Measurements from ENCODE around the gene PGLYRP2.

PGLYRP2 gene

DNA sequence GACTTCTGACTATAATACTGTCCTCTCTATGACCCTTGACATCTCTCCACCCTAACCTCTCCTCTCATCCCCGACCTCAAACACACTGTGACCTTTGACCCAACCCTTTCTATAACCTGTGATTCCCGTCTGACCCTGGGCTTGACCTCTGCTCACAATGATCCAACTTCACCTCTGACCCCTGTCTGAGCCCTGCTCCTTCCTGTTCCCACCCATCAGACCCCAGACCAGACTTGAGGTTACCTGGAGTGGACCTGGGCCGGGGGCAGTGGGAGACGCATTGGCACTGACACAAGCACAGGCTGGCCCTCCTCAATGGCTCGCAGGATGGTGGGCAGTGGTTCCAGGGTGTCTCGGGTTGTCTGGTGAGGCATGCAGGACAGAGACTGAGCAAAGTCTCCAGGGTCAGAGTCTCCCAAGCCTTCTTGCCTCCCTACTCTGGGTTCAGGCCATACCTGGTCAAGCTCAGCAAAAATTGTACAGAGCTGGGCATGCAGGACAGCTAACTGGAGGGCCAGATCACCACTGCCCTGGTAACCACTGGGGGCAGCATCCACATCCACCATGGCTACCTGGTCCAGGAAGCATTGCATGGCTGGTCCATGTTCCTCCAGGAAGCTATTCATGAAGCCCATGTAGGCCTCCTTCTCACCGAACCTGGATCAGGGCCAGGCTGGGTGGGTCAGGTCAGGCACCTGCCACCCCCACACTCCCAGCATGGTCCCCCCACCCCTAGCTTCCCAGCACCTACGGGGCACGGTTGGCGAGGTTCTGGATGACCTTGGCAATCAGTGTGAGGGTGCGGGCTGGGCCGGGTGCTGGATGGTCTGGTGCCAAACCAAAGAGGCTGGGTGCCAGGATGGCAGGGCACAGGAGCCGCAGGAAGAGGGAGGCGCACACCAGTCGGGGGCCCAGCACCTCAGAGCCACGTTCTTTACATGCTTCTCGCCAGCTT lies 25.1 kb downstream of the PGLYRP2 start:
- no peak for DNase-seq

DNA sequence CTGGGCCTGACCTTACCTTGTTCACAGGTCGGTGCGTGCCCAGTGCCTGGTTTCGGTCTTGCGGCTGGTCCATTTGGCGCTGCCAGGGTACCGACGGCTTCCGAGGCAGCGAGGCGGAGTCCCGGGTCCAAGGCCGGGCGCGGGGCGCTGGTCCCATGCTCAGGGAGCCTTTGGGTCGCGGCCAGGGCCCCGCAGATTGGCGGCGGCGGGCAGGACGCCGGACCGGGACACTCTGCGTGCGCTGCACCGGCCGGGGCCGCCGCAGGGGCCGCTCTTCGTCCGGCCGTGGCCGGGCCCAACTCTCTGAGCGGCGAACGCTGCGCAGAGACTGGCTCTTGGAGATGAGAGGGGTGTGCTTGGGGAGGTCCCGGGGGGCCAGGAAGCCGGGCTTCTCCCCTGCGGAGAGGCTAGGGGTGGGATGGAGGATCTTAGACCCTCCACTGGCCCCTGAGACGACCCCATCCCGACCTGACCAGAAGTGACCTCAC lies 26.2 kb downstream of the PGLYRP2 start:
- no peak for DNase-seq

DNA sequence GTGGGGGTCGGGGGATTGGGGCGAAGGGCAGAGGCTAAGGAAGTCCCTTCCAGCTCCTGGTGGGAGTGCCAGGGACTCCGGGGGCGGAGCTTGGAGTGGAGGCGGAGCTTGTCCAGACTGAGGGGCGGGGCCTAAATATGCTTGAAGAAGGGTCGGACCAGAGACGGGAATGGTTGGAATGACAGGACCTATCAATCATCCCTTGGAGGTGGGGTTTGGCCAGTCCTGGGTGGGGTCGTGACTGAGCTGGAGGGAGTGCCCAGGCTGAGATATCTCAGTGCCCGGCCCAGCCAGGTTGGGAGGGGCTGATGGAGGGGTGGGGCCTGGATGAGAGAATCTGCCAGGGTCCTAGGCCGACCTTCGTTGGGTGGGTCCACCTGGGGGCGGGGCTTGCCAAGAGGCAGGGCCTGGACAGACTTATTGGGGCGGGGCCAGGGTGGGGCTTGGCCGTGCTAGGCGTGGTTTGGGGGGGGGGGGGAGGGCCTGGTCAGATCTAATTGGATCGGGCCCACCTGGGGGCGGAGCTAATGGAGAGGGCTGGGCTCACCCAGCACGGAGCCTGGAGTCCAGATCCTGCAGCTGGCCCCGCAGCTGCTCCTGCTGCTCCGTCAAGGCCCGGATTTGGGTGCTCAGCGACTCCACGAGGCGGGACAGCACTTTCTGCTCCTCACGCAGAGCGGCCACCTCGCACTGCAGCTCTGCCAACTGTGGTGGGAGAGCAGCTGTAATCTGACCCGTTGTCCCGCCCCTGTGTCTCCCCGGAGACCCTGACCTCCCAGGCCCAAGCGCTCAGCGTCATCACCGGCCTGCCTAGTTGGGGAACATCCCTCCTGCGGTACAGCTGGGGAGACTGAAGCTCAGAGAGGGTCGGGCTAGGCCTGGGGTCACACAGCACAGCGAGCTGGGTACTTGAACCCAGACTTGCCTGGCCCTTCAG lies 26.9 kb downstream of the PGLYRP2 start:
- peak; percentile 21 for DNase-seq

DNA sequence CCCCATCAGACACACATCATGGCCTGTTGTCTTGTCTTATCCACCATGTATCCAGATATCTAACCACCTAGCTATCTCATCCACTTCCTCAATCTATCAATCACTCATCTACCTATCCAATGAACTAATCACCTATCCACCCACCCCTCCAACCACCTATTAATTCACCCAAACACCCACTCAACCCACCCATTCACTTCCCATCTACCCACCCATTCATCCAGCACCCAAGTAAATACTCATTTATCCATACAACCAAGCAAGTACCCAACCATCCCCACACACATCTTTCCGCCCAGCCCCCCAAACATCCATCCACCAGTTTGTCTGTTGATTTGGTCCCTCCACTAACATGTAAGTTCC lies 28.8 kb downstream of the PGLYRP2 start:
- DNase-seq = no peak

DNA sequence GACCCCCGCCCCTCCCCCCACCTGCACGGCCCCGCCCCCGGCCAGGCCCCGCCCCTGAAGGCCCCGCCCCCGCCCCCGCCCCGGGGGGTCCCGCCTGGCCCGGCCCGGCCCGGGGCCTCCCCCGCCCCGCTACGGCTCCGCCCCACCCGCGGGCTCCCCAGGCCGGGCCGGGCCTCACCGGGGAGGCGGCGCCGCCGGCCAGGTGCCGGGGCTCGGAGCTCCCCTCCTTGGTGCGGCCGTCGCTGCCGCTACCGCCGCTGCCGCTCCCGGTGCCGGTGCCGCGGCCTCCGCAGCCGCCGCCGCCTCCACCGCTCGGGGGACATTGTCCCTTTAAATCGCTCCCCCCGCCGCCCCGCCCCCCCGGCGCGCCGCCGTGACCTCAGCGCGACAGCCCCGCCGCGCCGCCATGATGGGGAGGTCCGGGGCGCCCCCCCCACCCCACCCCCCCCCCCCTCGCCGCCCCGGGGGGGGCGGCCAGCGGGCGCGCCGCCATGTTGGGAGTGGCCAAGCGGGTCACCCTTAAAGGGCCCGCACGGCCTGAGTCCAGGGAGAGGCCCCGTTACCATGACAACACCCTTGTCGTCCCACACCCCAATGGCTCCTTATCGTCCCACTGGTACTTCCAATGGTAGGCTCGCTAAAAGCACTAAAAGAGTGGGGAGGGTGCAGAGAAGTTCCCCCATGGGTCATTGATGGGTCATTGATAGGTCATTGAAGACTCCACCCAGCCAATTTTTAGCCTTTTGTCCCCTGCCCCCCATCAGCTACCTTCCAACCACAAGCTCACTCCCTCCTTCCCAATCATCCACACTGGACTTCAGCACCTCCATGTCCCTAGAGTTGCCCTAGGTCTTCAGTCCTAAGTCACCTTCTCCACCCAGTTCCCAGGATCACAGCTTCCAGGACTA lies 29.4 kb downstream of the PGLYRP2 start, which contains the start of gene WIZ:
Gene WIZ, minus strand, starts transcription at position 337 of the 908 bp plus-strand sequence. CDS start 1,649 bp downstream, outside the sequence.
- peak; percentile 31 for DNase-seq

DNA sequence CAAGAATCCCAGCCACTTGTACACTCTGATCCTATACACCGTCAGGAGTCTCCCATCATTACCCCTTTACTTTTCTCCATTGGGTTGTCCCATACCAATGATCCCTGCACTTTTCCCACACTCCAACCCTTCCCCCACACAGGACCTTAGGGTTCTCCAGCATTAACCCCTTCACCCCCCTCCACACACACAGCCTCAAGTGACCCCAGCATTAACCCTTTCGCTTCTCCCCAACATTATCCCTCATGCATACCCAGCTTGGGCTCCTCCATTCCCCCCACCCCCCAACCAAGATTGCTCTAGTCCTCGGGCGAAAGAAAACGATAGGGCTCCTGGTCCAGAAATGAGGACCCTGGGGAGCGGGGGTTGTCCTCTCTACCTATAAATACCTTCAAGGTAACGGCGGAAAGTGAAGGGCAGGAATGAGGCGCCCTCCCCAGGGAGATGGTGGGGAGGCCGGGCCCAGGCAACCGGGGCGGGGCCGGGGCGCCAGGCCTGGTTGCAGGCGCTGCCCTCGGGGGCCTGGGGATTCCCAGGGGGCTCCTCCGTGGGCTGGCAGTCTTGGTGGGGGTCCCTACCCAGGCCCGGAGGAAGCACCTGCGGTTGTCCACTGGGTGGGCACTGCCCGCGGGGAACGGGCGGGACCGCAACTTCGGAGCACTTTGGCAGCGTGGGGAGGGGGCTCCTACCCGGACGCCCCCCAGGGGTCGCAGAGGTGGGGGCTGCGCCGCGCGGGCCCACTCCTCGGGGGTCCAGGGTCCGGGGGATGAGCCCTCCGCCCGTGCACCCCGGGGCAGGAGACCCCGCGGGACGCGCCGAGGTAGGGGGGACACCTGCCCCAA lies 30.3 kb downstream of the PGLYRP2 start:
- no peak for DNase-seq

DNA sequence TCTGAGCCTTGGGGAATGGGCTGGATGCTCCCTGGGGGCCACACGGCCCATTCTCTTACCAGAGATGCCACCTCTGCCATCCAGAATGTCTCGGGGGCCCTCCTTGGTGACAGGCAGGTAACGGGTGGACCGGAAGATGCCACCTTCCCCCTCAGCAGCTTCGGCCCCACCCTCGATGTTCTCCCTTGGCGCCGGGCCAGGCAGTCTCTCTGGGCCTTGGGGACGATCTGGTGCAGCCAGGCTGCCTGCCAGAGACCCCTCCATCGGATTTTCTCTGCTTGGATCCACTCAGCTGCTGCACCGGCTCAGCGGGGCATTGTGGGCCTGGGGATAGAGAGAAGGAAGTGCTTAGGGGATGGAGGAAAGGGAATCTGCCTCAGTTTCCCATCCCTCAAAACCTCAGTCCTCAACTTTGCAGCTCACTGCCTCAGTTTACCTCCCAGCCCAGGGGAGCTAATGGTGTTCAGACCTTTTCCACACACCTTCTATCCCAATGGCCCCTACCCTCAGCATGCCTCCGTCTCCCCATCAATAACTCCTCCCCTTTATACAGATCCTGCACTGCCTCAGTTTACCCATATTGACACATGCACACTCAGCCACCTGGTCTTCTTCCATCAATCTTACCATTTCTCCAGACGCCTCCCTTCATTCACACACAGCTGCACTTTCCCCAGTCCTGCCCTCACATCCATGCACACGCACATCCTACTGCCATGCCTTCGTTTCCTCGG lies 31.1 kb downstream of the PGLYRP2 start:
- no peak for DNase-seq

DNA sequence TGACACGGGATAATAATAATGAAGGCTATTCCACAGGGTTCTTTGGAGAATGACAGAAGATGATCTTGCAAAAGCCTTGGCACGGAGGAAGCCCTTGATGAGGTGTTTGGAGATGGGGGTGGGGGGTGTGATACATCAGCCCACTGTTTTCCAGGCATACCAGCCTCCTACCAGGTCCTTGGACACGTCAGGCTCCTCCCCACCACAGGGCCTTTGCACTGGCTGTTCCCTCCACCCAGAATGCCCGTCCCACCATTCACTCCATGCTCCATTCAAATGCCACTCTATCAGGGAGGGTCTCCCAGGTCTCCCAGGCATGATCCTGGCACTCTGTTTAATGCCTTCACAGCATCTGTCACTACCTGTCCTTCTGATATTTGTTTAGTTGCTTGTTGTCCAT lies 32.2 kb downstream of the PGLYRP2 start:
- no peak for DNase-seq

DNA sequence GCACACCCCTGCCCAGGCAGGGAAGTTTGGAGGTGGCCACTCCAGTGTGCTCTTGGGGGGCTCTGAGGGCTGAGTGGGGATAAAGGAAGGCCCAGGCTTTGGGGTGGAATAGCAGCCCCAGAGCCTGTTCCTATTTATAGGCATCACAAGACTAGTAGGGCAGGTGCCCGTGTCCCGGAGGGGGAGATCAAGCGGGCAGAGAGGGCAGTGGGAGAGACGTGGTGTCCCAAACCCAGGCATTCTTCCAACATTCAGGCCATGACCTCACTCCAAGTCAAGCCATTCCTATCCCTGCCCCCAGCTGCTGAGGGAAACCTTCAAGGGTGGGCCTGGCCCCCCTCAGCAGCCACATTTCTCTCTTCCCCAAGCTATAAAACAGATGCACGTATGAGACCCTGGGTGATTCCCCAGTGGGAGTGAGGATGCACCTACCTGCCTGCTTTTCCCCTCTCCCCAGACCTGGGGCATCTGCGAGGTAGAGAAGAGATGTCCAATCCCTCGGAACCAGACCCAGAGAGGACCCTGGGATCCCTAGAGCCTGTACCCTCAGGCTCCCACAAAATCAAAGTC lies 33.4 kb downstream of the PGLYRP2 start:
- no peak for DNase-seq

DNA sequence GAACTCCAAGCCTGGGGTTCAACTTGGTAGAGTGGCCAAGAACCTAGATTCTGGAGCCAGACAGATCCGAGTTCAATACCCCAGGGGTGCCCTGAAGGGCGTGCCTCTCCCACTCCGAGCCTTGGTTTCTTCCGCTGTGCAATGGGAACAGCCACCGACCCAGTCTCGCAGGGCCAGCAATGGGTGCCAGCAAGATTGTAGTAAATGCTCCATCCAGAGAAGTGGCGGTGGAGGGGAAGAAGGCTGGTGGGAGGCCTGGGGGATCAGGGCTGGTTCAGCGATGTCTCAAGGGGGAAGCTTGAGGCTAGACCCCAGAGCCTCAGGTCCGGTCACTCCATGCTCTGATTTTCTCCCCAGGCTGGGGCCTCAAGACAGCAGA lies 34.1 kb downstream of the PGLYRP2 start:
- DNase-seq = no peak

DNA sequence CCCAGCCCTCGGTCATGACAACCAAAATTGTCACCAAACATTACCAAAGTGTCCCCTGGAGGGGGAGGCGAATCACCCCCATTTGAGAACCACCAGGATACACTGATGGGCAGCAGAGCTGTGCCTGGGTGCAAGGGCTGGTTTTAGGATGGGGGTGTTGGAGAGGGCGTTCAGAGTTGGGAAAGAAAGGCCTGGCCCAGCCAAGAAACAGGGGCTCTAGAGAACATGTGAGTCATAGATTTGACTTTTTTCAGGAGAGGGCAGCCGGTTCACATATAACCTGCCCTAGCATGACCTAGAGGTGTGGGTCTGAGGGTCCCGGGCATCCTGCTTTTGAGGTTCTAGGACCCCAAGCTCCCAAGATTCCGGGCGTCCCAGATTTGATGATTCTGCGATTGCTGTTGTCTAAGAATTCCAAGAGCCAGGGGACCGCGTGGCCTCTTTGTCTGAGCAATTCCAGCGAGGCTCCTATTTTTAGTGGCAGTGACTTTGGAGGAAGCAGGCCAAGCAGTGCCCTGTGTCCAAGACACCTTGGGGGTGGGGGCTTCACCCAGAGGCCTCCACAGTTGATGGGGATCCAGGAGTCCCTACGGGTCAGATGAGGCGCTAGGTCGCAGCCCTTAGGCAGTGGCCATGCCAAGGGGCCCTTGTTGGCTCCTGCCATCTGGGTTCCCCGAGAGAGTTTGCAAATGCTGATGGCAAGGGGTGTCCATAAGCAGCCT lies 34.6 kb downstream of the PGLYRP2 start:
- no peak for DNase-seq

DNA sequence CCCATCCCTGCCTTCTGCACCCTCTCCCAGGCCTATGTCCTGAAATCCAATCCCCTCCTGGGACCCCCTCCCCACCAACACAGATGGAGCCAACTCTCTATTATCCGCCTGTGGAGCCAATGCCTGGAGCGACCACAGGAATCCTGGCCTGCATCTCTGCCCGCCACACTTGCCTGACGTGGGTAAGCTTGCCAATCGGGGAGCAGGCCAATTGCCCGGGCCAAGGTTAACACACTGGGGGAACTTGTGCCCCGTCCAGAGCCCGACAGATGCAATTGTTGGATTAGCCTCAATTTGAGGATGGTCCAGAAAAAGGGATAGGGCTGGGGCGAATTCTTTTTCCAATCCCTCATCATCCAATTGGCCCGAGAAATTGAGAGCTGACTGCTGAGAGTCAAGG lies 35.5 kb downstream of the PGLYRP2 start:
- no peak for DNase-seq

DNA sequence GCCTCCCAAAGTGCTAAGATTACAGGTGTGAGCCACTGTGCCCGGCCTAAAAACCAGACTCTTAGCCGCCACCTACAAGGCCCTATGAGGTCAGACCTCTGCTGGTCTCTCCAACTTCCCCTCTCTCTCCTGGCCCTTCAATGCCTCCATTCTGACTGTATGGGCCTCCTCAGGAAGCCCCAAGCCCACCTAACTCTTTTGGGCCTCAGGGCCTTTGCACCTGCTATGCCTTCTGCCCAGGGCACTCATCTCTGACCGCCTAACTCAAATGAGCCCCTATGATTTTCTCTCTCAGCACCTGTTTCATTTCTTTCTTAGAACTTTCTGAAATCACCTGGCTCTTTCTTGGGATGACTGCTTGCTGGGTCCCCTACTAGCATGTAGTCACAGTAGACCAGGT lies 36.0 kb downstream of the PGLYRP2 start:
- no peak for DNase-seq

DNA sequence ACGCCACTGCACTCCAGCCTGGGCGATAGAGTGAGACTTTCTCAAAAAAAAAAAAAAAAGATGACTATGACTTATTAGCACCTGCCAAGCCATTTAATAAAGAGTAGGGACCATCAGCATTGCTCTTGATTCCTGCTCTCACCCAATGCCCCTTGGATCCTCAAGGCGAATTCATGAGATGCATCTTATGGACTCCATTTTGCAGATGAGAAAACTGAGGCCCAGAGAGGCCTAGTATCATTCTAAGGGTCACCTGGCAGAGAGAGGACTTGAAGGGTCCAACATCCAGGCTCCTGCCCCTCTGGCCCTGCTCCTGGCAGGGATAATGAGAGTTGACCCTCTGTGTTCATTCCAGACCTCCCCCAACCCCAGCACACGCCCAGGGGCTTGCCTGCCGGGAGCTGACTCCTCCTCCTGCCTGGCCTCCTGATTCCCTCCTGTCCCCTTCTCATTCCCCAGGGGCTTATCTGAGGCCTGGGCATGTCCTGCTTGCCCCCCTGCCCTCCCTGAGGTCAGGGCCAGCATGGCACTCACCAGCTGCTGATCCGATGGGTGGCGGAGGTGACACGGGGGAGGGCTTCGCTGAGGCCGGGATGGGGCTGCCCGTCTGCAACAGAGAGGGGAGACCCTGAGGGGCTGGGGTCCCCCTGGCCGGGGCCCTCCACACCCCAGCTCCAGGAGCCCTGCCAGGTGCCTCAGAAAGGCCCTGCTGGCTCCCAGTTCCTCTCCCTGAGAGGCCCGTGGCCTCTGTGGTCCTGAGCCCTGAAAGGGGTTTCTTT lies 37.0 kb downstream of the PGLYRP2 start:
- no peak for DNase-seq

DNA sequence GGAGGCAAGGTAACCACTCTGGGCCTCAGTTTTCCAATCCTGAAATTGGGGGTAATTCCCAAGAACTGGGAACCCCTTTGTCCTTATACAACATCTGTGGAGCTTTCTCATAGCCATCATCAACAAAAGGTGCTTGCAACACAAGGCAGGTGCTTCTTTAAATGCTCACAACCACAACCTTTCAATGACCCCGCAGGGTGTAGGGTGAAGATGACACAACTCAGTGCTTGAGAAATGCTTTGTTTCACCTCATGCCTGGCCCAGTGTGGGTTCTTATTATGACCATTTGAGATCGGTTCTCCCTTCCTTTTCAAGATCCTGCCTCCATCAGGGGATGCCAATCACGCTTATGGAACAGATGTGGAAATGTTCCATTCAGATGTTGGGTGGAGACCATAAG lies 38.0 kb downstream of the PGLYRP2 start:
- DNase-seq = no peak

DNA sequence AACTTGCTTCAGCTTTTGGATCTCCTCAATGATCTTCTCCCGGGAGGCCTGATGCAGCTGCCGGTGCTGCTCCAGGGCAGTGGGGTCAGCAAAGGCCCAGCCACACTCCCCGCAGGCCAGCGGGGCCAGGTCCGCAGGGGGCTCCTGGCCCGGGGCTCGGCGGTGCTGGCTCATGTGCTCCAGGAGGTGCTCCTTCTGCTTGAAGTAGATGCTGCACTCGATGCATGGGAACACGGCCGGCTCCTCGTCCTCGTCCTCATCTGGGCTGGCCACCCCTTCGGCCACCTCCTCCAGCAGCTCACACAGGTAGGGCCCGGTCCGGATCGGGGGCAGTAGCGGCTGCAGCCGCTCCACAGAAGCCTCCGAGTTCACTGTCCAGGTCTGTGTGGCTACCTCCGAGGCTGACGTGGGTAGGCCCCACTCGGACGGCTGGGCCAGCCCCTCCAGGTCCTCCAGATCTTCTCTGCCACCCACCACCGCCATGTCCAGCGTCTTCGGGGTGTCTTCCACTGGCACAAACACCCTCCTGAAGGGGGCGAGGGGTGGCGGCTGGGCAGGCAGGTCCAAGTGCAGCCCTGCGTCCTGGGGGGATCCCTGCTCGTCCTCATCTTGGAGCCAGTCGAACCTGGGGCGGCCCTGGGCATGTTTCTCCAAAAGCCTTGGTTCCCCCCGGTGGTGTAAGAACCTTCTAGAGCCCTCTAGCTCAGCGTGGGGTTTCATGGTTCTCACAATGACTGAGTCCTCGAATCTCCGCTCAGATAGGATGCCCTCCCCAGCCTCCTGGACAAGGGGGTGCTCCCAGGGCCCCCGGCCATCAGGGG lies 39.3 kb downstream of the PGLYRP2 start:
- no peak for DNase-seq

DNA sequence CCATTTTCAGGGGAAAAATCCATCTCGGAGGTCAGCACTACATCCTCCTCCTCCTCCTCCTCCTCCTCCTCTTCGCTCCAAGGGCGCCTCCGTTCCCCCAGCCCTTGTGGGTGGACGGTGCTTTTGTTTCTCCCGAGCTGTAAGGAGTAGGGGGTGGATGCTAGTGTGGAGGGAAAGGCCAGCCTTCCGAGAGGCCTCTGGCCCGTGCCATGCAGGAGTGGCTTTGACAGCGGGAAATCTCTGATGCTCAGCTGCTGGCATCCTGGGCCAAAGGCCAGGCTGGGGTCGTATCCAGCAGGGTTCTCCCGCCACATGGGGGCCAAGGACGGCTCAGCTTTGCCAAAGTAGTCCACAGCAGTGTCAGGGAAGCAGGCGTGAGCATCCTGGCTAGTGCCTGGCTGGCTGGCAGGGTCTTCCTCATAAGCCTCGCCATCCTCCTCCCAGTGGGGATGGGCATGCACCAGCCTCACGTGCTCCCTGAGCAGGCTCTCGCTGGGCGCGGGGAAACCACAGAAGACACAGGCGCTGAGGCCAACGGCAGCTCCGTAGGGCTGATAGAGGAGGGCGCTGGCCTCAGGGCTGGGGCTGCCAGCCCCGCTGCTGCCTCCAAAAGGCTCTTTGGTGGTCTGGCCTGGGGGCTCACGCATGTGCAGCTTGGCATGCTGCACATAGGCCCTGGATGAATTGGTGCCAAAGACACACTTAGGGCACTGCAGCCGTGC lies 40.1 kb downstream of the PGLYRP2 start:
- no peak for DNase-seq
